IPS DF 19.7 (cell line): ENCODE results near the gene CYBRD1.

Experiments used
- DNase-seq: peaks from one replicate; pipeline ENCODE4 v3.0.0-alpha.2; 2013; ENCODE audit warnings: low read depth, low spot score

Gene CYBRD1

GRCh38 chr2:171553858-171554257, 31.6 kb downstream of the CYBRD1 start:
- peak; percentile 61 for DNase-seq

GRCh38 chr2:171554991-171555615, 32.8 kb downstream of the CYBRD1 start:
- no peak for DNase-seq

GRCh38 chr2:171557363-171557762, 35.1 kb downstream of the CYBRD1 start:
- no peak for DNase-seq

GRCh38 chr2:171563301-171563700, 41.0 kb downstream of the CYBRD1 start:
- no peak for DNase-seq

- no peak for DNase-seq
Observed at GRCh38 chr2:171564463-171564862, 42.2 kb downstream of the CYBRD1 start.

GRCh38 chr2:171566057-171566456, 43.8 kb downstream of the CYBRD1 start:
- DNase-seq, result no peak

- no peak for DNase-seq
Observed at GRCh38 chr2:171566753-171567152, 44.5 kb downstream of the CYBRD1 start.

GRCh38 chr2:171568089-171568488, 45.8 kb downstream of the CYBRD1 start:
- no peak for DNase-seq

- DNase-seq, result no peak
Observed at GRCh38 chr2:171571721-171572120, 49.4 kb downstream of the CYBRD1 start.

- no peak for DNase-seq
Observed at GRCh38 chr2:171574149-171574795, 52.0 kb downstream of the CYBRD1 start.

GRCh38 chr2:171575606-171576005, 53.3 kb downstream of the CYBRD1 start:
- no peak for DNase-seq

GRCh38 chr2:171578127-171578803, 56.0 kb downstream of the CYBRD1 start:
- no peak for DNase-seq

- DNase-seq, result no peak
Observed at GRCh38 chr2:171579481-171579880, 57.2 kb downstream of the CYBRD1 start.

GRCh38 chr2:171583566-171583965, 61.3 kb downstream of the CYBRD1 start:
- DNase-seq, result no peak

GRCh38 chr2:171584001-171584400, 61.7 kb downstream of the CYBRD1 start:
- DNase-seq, result no peak

- no peak for DNase-seq
Observed at GRCh38 chr2:171587132-171587531, 64.9 kb downstream of the CYBRD1 start.

- DNase-seq, result no peak
Observed at GRCh38 chr2:171587567-171587966, 65.3 kb downstream of the CYBRD1 start.

- no peak for DNase-seq
Observed at GRCh38 chr2:171590116-171590515, 67.8 kb downstream of the CYBRD1 start.

GRCh38 chr2:171592036-171592555, 69.8 kb downstream of the CYBRD1 start:
- DNase-seq, result no peak

- no peak for DNase-seq
Observed at GRCh38 chr2:171595456-171595855, 73.2 kb downstream of the CYBRD1 start.

GRCh38 chr2:171595896-171596295, 73.6 kb downstream of the CYBRD1 start:
- DNase-seq, result no peak

- DNase-seq, result peak; percentile 33
Observed at GRCh38 chr2:171598713-171599319, 76.5 kb downstream of the CYBRD1 start.
